Heart left ventricle (tissue), 16 donors: ENCODE measurements around the gene MEGF9. TPM values are rescaled to one million over a fixed set of nuclear protein-coding genes. Genes with fewer than 3 reads are reported as not detected.

Experiments
- ATAC-seq, 4 donors: fragments of 200-7000 bp; cut with Tn5 transposase; one replicate each; pipeline ENCODE4 v1.9.1; 2020 to 2022; ENCODE audit warnings: moderate library complexity in 4 of 4, mild to moderate bottlenecking in 3 of 4, moderate number of reproducible peaks in 1 of 4
- DNase-seq, 5 donors: peaks; one replicate each; pipeline ENCODE4 v3.0.0-alpha.2; 2020
- H3K27ac ChIP-seq, 12 donors: fragments of 200-600 bp; sonication (generic) in 4 of 12; one replicate each; pipeline versions ENCODE4 v1.5.0 to v1.8.0; 2016 to 2022; ENCODE audit warnings: mild to moderate bottlenecking in 2 of 12
- H3K27me3 ChIP-seq, 9 donors: fragments of 200-600 bp; sonication (generic) in 2 of 9; one replicate each; pipeline versions ENCODE4 v1.5.1 to v1.8.0; 2016 to 2022; ENCODE audit warnings: mild to moderate bottlenecking in 3 of 9
- H3K36me3 ChIP-seq, 9 donors: fragments of 200-600 bp; sonication (generic) in 2 of 9; one replicate each; pipeline versions ENCODE4 v1.5.0 to v1.8.0; 2018 to 2022; ENCODE audit warnings: mild to moderate bottlenecking in 2 of 9
- H3K4me1 ChIP-seq, 12 donors: fragments of 200-600 bp; sonication (generic) in 4 of 12; one replicate each; pipeline versions ENCODE4 v1.5.0 to v1.8.0; 2016 to 2022; ENCODE audit warnings: mild to moderate bottlenecking in 3 of 12
- H3K4me3 ChIP-seq, 12 donors: fragments of 200-600 bp; sonication (generic) in 4 of 12; one replicate each; pipeline versions ENCODE4 v1.5.0 to v1.8.0; 2017 to 2022; ENCODE audit warnings: mild to moderate bottlenecking in 9 of 12, moderate library complexity in 4 of 12
- H3K9me3 ChIP-seq, 12 donors: fragments of 200-600 bp; sonication (generic) in 4 of 12; one replicate each; pipeline versions ENCODE4 v1.5.0 to v1.8.0; 2016 to 2022; ENCODE audit warnings: mild to moderate bottlenecking in 1 of 12
- CTCF ChIP-seq, 12 donors: fragments of 200-600 bp; sonication (generic) in 4 of 12; IDR thresholded peaks; one replicate each; pipeline versions ENCODE4 v1.5.0 to v1.8.0; 2018 to 2022; ENCODE audit warnings: antibody characterized with exemption in 12 of 12, mild to moderate bottlenecking in 5 of 12
- POLR2A ChIP-seq, 2 donors: fragments of 450-650 bp; IDR thresholded peaks; one replicate each; pipeline ENCODE4 v1.6.1; 2017; ENCODE audit warnings: antibody characterized with exemption in 2 of 2, mild to moderate bottlenecking in 2 of 2, moderate library complexity in 2 of 2
- WGBS, 4 donors: extraction: QIAGEN DNeasy Blood & Tissue Kit in 2 of 4; methylation state at CpG; one replicate each; pipeline versions ENCODE4 v1.1.5 to v1.1.7; 2013 to 2018; 5-methylcytosine and 5-hydroxymethylcytosine counted together
- intact Hi-C, 10 donors: fragments of 100-400 bp; cut with DNase I; formaldehyde crosslinking; loops; one replicate each; pipeline versions ENCODE4 v1.11.1 to v1.14.2; 2022
- polyA plus RNA-seq, 2 donors: library from polyadenylated mRNA; stranded (reverse); fragments of 200-250 nt; gene quantifications; one replicate each; pipeline ENCODE4 v1.2.3, GENCODE V29; 2013
- total RNA-seq, 9 donors: library from RNA; depleted of rRNA in 2 of 9; stranded (reverse); fragments of >200 nt in 2 of 9; fragmentation: NEBNext Ultra II Directional in 3 of 9; extraction: Animal tissue kit (Norgen Biotek cat#: 25700) in 3 of 9; gene quantifications; one replicate each; pipeline versions ENCODE4 v1.1.0 to v1.2.4, GENCODE V29; 2016 to 2023
- donor health status: ischemic (EF 13 %, LVEDD 7.1; RV severe dilation, severe dysfunction).
- donor health status: healthy with polysubstance abuse.
- donor health status: DM: no; HTN: yes; CAD: no.
- donor health status: DM: no; HTN: no; CAD: no.
- donor health status: ischemic (EF 25% LVEDD 6.9; RV normal size, moderate dysfunction).
- donor health status: ischemic (EF 25% LVEDD 5.7; RV mildly dilated, moderate dysfunction).
- donor health status: healthy.
- donor health status: DM: yes; HTN: yes; CAD: no.
- donor health status: ischemic (EF 35%, LVEDD 5.7; RV mildly dilated, moderate dysfunction).
- donor health status: nonischemic (EF 11% LVEDD 7.7; RV severe dilation, severe dysfunction).
- donor health status: DM: yes; HTN: yes; CAD: no.
- donor health status: PGD.
- donor health status: ischemic (EF 29% LVEDD 5.4; RV normal size, mild dysfunction).
- donor health status: nonischemic (EF 23%, LVEDD 6.1; RV moderate dilation, normal function).

Gene MEGF9
- total and polyA plus RNA-seq, 11 donors: 2.2 to 46.0 (median 12.8) TPM

GRCh38 chr9:120655005-120655622, 59.2 kb downstream of the MEGF9 start:
- ATAC-seq (no peak), DNase-seq (no peak)
- no peaks in the 10 kb centered on the region for H3K27me3 ChIP-seq
- no peak overlapping the region for H3K4me3 ChIP-seq
- TF ChIP-seq POLR2A (IDR thresholded peaks at IDR 0.05) (no peak), CTCF (IDR thresholded peaks at IDR 0.05) (no peak)
- 82 to 87% (median 83%) methylated on average over 4 of the region's 4 CpGs for WGBS, 4 donors
- intact Hi-C loops: no loop called here
- peaks cover 0 to 26% (median 0%) of the 10 kb centered on the region in 12 donors for H3K4me1 ChIP-seq
- H3K27ac ChIP-seq: no peak overlapping the region
- no peaks in the 10 kb centered on the region for H3K9me3 ChIP-seq
- H3K36me3 ChIP-seq: no peaks in the 10 kb centered on the region

- TF ChIP-seq POLR2A (IDR thresholded peaks at IDR 0.05): no peak
- no peak for TF ChIP-seq CTCF (IDR thresholded peaks at IDR 0.05)
- Histone ChIP-seq H3K9me3 (no peaks in the 10 kb centered on the region), H3K4me3 (no peak overlapping the region), H3K4me1 (peaks cover 0 to 22% (median 0%) of the 10 kb centered on the region in 12 donors), H3K27ac (no peak overlapping the region), H3K36me3 (no peaks in the 10 kb centered on the region), H3K27me3 (no peaks in the 10 kb centered on the region)
- DNase-seq (no peak), ATAC-seq (no peak)
- intact Hi-C loops: no loop called here
- WGBS, 4 donors: 92 to 97% (median 95%) methylated on average over 4 of the region's 4 CpGs
Observed at GRCh38 chr9:120654272-120654671, 60.0 kb downstream of the MEGF9 start.

GRCh38 chr9:120653762-120654161, 60.5 kb downstream of the MEGF9 start:
- intact Hi-C loops: no loop called here
- H3K4me3 ChIP-seq: no peak overlapping the region
- TF ChIP-seq CTCF (IDR thresholded peaks at IDR 0.05): no peak
- no peak for TF ChIP-seq POLR2A (IDR thresholded peaks at IDR 0.05)
- peaks cover 0 to 22% (median 0%) of the 10 kb centered on the region in 12 donors for H3K4me1 ChIP-seq
- no peak overlapping the region for H3K27ac ChIP-seq
- H3K36me3 ChIP-seq: no peaks in the 10 kb centered on the region
- DNase-seq (no peak), ATAC-seq (peak in 1 of 4 donors; percentile 48)
- H3K9me3 ChIP-seq: no peaks in the 10 kb centered on the region
- WGBS, 4 donors: 57 to 65% (median 57%) methylated on average over 1 of the region's 1 CpG
- H3K27me3 ChIP-seq: no peaks in the 10 kb centered on the region

- 90 to 97% (median 94%) methylated on average over 2 of the region's 2 CpGs for WGBS, 4 donors
- Histone ChIP-seq H3K4me1 (peaks cover 0 to 22% (median 0%) of the 10 kb centered on the region in 12 donors), H3K27ac (no peak overlapping the region), H3K36me3 (no peaks in the 10 kb centered on the region), H3K9me3 (no peaks in the 10 kb centered on the region), H3K27me3 (no peaks in the 10 kb centered on the region), H3K4me3 (no peak overlapping the region)
- DNase-seq: no peak
- TF ChIP-seq POLR2A (IDR thresholded peaks at IDR 0.05): no peak
- TF ChIP-seq CTCF (IDR thresholded peaks at IDR 0.05): no peak
- intact Hi-C loops: no loop called here
- ATAC-seq: no peak
Observed at GRCh38 chr9:120652934-120653333, 61.3 kb downstream of the MEGF9 start.
